RKO (cell line): Measurements from ENCODE around the gene DUSP12.

ENCODE experiments used
- DNase-seq: peaks from one replicate; pipeline ENCODE4 v3.0.0-alpha.2; 2016; ENCODE audit warnings: low spot score

Gene DUSP12

GRCh38 chr1:161770250-161770649 is 20.7 kb downstream of the DUSP12 start:
- DNase-seq = no peak

GRCh38 chr1:161771161-161771560 is 21.6 kb downstream of the DUSP12 start:
- DNase-seq = no peak

- no peak for DNase-seq
Observed at GRCh38 chr1:161771973-161772372, 22.4 kb downstream of the DUSP12 start.

GRCh38 chr1:161772397-161772796 is 22.8 kb downstream of the DUSP12 start:
- DNase-seq = no peak

GRCh38 chr1:161773791-161774190 is 24.2 kb downstream of the DUSP12 start:
- DNase-seq = no peak

GRCh38 chr1:161777261-161777660 is 27.7 kb downstream of the DUSP12 start:
- DNase-seq = no peak

GRCh38 chr1:161778522-161778921 is 28.9 kb downstream of the DUSP12 start:
- DNase-seq = no peak

- no peak for DNase-seq
Observed at GRCh38 chr1:161779393-161779792, 29.8 kb downstream of the DUSP12 start.

- DNase-seq = no peak
Observed at GRCh38 chr1:161781995-161782394, 32.4 kb downstream of the DUSP12 start.

GRCh38 chr1:161782886-161783285 is 33.3 kb downstream of the DUSP12 start:
- no peak for DNase-seq

- DNase-seq = no peak
Observed at GRCh38 chr1:161784968-161785367, 35.4 kb downstream of the DUSP12 start.

- DNase-seq = no peak
Observed at GRCh38 chr1:161787355-161787754, 37.8 kb downstream of the DUSP12 start.

- DNase-seq = no peak
Observed at GRCh38 chr1:161790587-161791317, 41.2 kb downstream of the DUSP12 start.

GRCh38 chr1:161791904-161792655 is 42.5 kb downstream of the DUSP12 start:
- DNase-seq = no peak

- DNase-seq = peak; percentile 94
Observed at GRCh38 chr1:161792740-161793139, 43.2 kb downstream of the DUSP12 start.

GRCh38 chr1:161799792-161800191 is 50.2 kb downstream of the DUSP12 start:
- no peak for DNase-seq

GRCh38 chr1:161801955-161802354 is 52.4 kb downstream of the DUSP12 start:
- no peak for DNase-seq

GRCh38 chr1:161803181-161803580 is 53.6 kb downstream of the DUSP12 start:
- no peak for DNase-seq

- DNase-seq = no peak
Observed at GRCh38 chr1:161805399-161806197, 56.0 kb downstream of the DUSP12 start.
